H1 (cell line): Measurements from ENCODE around the gene DMPK. TPM values are rescaled to one million over a fixed set of nuclear protein-coding genes. Genes with fewer than 3 reads are reported as not detected.

Experiments used
- CTCF ChIA-PET: fragments of 300-600 bp; sonication (Branson Sonifier 250); formaldehyde crosslinking; loops from one replicate; lab custom pipeline; 2021; ENCODE audit not compliant: partially characterized antibody; lab: Charles Lee
- POLR2A ChIA-PET: fragments of 300-600 bp; sonication (Branson Sonifier 250); formaldehyde crosslinking; loops from one replicate; lab custom pipeline; 2021; ENCODE audit warnings: inconsistent platforms; ENCODE audit not compliant: partially characterized antibody; lab: Charles Lee
- DNase-seq, 2 experiments: peaks; one replicate each; pipeline versions ENCODE4 v3.0.0 to v3.0.0-alpha.2; 2010 to 2022; ENCODE audit warnings: low spot score in 2 of 2, low read depth in 1 of 2, mixed read lengths in 1 of 2
- FAIRE-seq: peaks from 2 replicates; lab custom pipeline; 2011; peaks lifted over from hg19 to GRCh38; lab: Jason Lieb, UNC
- H2AFZ ChIP-seq: 2 replicates; pipeline ENCODE4 v1.8.1; 2012; ENCODE audit warnings: low read length, inconsistent platforms
- H2AK5ac ChIP-seq: 2 replicates; pipeline ENCODE4 v1.6.1; 2013; ENCODE audit warnings: low read depth, low read length
- H2BK120ac ChIP-seq: replicated peaks from 2 replicates; pipeline ENCODE3; 2013; ENCODE audit warnings: low read depth, low read length, inconsistent platforms
- H2BK12ac ChIP-seq: 2 replicates; pipeline ENCODE4 v1.6.1; 2013; ENCODE audit warnings: low read depth, low read length
- H2BK15ac ChIP-seq: 2 replicates; pipeline ENCODE4 v1.6.1; 2013; ENCODE audit warnings: low read length
- H2BK20ac ChIP-seq: 2 replicates; pipeline ENCODE4 v1.6.1; 2013; ENCODE audit warnings: low read length
- H2BK5ac ChIP-seq: 2 replicates; pipeline ENCODE4 v1.6.1; 2013; ENCODE audit warnings: low read depth, low read length
- H3K14ac ChIP-seq: 2 replicates; pipeline ENCODE4 v1.6.1; 2013; ENCODE audit warnings: inconsistent platforms; ENCODE audit not compliant: insufficient read length
- H3K18ac ChIP-seq: 2 replicates; pipeline ENCODE4 v1.6.1; 2013; ENCODE audit warnings: low read length; ENCODE audit errors: extremely low read depth
- H3K23ac ChIP-seq: 2 replicates; pipeline ENCODE4 v1.6.1; 2013; ENCODE audit warnings: inconsistent platforms; ENCODE audit not compliant: insufficient read length
- H3K23me2 ChIP-seq: 2 replicates; pipeline ENCODE4 v1.6.1; 2013; ENCODE audit warnings: low read depth, low read length
- H3K27ac ChIP-seq: 2 replicates; pipeline ENCODE4 v1.6.1; 2011; ENCODE audit warnings: low read depth, low read length, inconsistent platforms
- H3K27me3 ChIP-seq, 4 experiments: replicated peaks in 1 of 4; 1 replicate in 1 of 4; 2 replicates in 3 of 4; pipeline versions ENCODE4 v1.6.1 to v1.8.1; 2011 to 2013; ENCODE audit warnings: low read length in 3 of 4, mild to moderate bottlenecking in 3 of 4, inconsistent platforms in 2 of 4, mixed read lengths in 2 of 4, moderate library complexity in 1 of 4; ENCODE audit not compliant: control insufficient read depth in 3 of 4, insufficient read depth in 3 of 4; ENCODE audit errors: extremely low read depth in 1 of 4
- H3K36me3 ChIP-seq, 4 experiments: 2 replicates each; pipeline versions ENCODE4 v1.6.1 to v1.8.1; 2011 to 2013; ENCODE audit warnings: mild to moderate bottlenecking in 4 of 4, low read length in 3 of 4, moderate library complexity in 2 of 4, control low read depth in 1 of 4, inconsistent platforms in 1 of 4; ENCODE audit not compliant: insufficient read depth in 4 of 4, control insufficient read depth in 2 of 4
- H3K4ac ChIP-seq: replicated peaks from 2 replicates; pipeline ENCODE3; 2013; ENCODE audit warnings: low read length, low read depth, mixed read lengths, inconsistent platforms; ENCODE audit not compliant: insufficient read length
- H3K4me1 ChIP-seq, 4 experiments: replicated peaks in 1 of 4; 1 replicate in 1 of 4; 2 replicates in 3 of 4; pipeline versions ENCODE4 v1.6.1 to v1.8.1; 2011 to 2013; ENCODE audit warnings: low read length in 3 of 4, inconsistent platforms in 2 of 4, mixed read lengths in 1 of 4; ENCODE audit not compliant: insufficient read depth in 4 of 4, control insufficient read depth in 3 of 4
- H3K4me2 ChIP-seq, 2 experiments: 2 replicates each; pipeline versions ENCODE4 v1.6.1 to v1.8.1; 2011 to 2013; ENCODE audit warnings: low read depth in 2 of 2, low read length in 2 of 2, control low read depth in 1 of 2, inconsistent platforms in 1 of 2, mild to moderate bottlenecking in 1 of 2; ENCODE audit not compliant: insufficient read depth in 1 of 2
- H3K4me3 ChIP-seq, 4 experiments: fragments of 200-600, 300-600 bp in 1 of 4; sonication (generic), shearing (Covaris generic), sonication (Bioruptor Twin) in 1 of 4; 2 replicates each; pipeline versions ENCODE4 v1.5.1 to v1.8.1; 2011 to 2016; ENCODE audit warnings: low read length in 4 of 4, low read depth in 3 of 4, control low read depth in 2 of 4, inconsistent platforms in 2 of 4, mild to moderate bottlenecking in 2 of 4, mixed read lengths in 1 of 4, moderate library complexity in 1 of 4; ENCODE audit not compliant: insufficient read depth in 2 of 4; ENCODE audit errors: extremely low read depth in 1 of 4
- H3K56ac ChIP-seq: replicated peaks from 2 replicates; pipeline ENCODE3; 2013; ENCODE audit warnings: low read depth, mild to moderate bottlenecking, mixed read lengths, low read length, inconsistent platforms; ENCODE audit not compliant: insufficient read length
- H3K79me1 ChIP-seq: 2 replicates; pipeline ENCODE4 v1.6.1; 2013; ENCODE audit warnings: low read depth, low read length, control low read depth
- H3K79me2 ChIP-seq, 2 experiments: 2 replicates each; pipeline versions ENCODE4 v1.6.1 to v1.8.1; 2012 to 2013; ENCODE audit warnings: low read length in 2 of 2, mild to moderate bottlenecking in 2 of 2, inconsistent platforms in 1 of 2; ENCODE audit not compliant: insufficient read depth in 2 of 2, control insufficient read depth in 1 of 2
- H3K9ac ChIP-seq, 4 experiments: replicated peaks in 1 of 4; 1 replicate in 1 of 4; 2 replicates in 3 of 4; pipeline versions ENCODE4 v1.6.1 to v1.8.1; 2011 to 2013; ENCODE audit warnings: low read depth in 3 of 4, low read length in 3 of 4, control low read depth in 2 of 4, mild to moderate bottlenecking in 2 of 4, moderate library complexity in 2 of 4, inconsistent platforms in 1 of 4; ENCODE audit errors: extremely low read depth in 1 of 4
- H3K9me3 ChIP-seq, 2 experiments: 2 replicates each; pipeline versions ENCODE4 v1.6.1 to v1.8.1; 2012 to 2013; ENCODE audit warnings: mild to moderate bottlenecking in 2 of 2, moderate library complexity in 2 of 2, control low read depth in 1 of 2, inconsistent platforms in 1 of 2, low read depth in 1 of 2, low read length in 1 of 2, mixed read lengths in 1 of 2; ENCODE audit not compliant: insufficient read depth in 2 of 2
- H4K20me1 ChIP-seq, 2 experiments: replicated peaks in 1 of 2; 2 replicates each; pipeline versions ENCODE3 to v1.8.1; 2011 to 2013; ENCODE audit warnings: inconsistent platforms in 2 of 2, low read length in 2 of 2, mild to moderate bottlenecking in 1 of 2; ENCODE audit not compliant: insufficient read depth in 2 of 2, control insufficient read depth in 1 of 2
- H4K5ac ChIP-seq: 2 replicates; pipeline ENCODE4 v1.6.1; 2013; ENCODE audit warnings: low read length, low read depth, mixed read lengths, inconsistent platforms; ENCODE audit not compliant: insufficient read length
- H4K8ac ChIP-seq: 2 replicates; pipeline ENCODE4 v1.8.0; 2013; ENCODE audit warnings: mild to moderate bottlenecking, moderate library complexity, low read length, inconsistent platforms; ENCODE audit not compliant: insufficient read depth; ENCODE audit errors: extremely low read depth
- H4K91ac ChIP-seq: replicated peaks from 2 replicates; pipeline ENCODE3; 2013; ENCODE audit warnings: low read length, mixed read lengths, inconsistent platforms; ENCODE audit not compliant: insufficient read length
- CBX5 ChIP-seq: fragments of 300-800, 300-1000 bp; sonication (generic); IDR thresholded peaks from 2 replicates; pipeline ENCODE4 v1.7.1; 2016; ENCODE audit warnings: antibody characterized with exemption, low read length, low read depth
- GTF2F1 ChIP-seq: IDR thresholded peaks from 2 replicates; pipeline ENCODE4 v1.6.1; 2012; ENCODE audit warnings: low read depth, low read length, improper control_type of control experiment, borderline replicate concordance
- KDM4A ChIP-seq: IDR thresholded peaks from one replicate; pipeline ENCODE4 v1.7.1; 2012; ENCODE audit warnings: low read depth, mild to moderate bottlenecking, moderate library complexity, low read length, inconsistent platforms; ENCODE audit not compliant: severe bottlenecking
- MAX ChIP-seq: IDR thresholded peaks from 2 replicates; pipeline ENCODE4 v1.6.1; 2012; ENCODE audit warnings: inconsistent platforms
- POLR2AphosphoS5 ChIP-seq: IDR thresholded peaks from 2 replicates; pipeline ENCODE4 v1.6.1; 2011; ENCODE audit warnings: low read depth, low read length
- RFX5 ChIP-seq: IDR thresholded peaks from 2 replicates; pipeline ENCODE4 v1.6.1; 2011; ENCODE audit warnings: low read depth, low read length, improper control_type of control experiment, borderline replicate concordance
- RNF2 ChIP-seq: fragments of 200-900, 300-1000 bp; sonication (generic); IDR thresholded peaks from 2 replicates; pipeline ENCODE4 v1.7.1; 2016; ENCODE audit warnings: borderline replicate concordance, low read depth, mild to moderate bottlenecking, antibody characterized with exemption, low read length; ENCODE audit not compliant: poor library complexity, severe bottlenecking; ENCODE audit errors: missing control alignments
- WGBS, 2 experiments: shearing (Covaris generic) in 1 of 2; methylation state at CpG; one replicate each; pipeline versions ENCODE4 v1.1.6 to v1.1.7; 2013 to 2015; ENCODE audit warnings: low lambda C conversion rate in 2 of 2, mixed read lengths in 2 of 2, inconsistent platforms in 1 of 2, low coverage in 1 of 2, missing lambda C conversion rate in 1 of 2; ENCODE audit not compliant: insufficient replicate concordance in 2 of 2, insufficient coverage in 1 of 2, insufficient read length in 1 of 2; ENCODE audit errors: extremely low coverage in 1 of 2, missing lambda C conversion rate in 1 of 2; 5-methylcytosine and 5-hydroxymethylcytosine counted together
- polyA plus RNA-seq, 7 experiments: library from polyadenylated mRNA; depleted of rRNA in 3 of 7; stranded (reverse) in 5 of 7; unstranded in 2 of 7; fragments of >200 nt in 5 of 7; fragments of 200-250 nt in 2 of 7; gene quantifications; 1 replicate in 5 of 7; 2 replicates in 1 of 7; 4 replicates in 1 of 7; pipeline versions ENCODE4 v1.2.1 to v1.2.3, GENCODE V29; 2011 to 2013; ENCODE audit warnings: missing spikeins in 2 of 7, mixed read lengths in 2 of 7
- total RNA-seq: library from RNA; stranded (reverse); fragmentation: NEBNext Ultra II Directional; extraction: Animal tissue kit (Norgen Biotek cat#: 25700); gene quantifications from 2 replicates; pipeline ENCODE4 v1.2.1, GENCODE V29; 2021

Gene DMPK
- total and polyA plus RNA-seq, 2 of the 8 experiments (the other 6 are each of a cell fraction or from before 2014, with no cell fraction given), result 13.7 to 27.4 TPM

- H3K79me2 ChIP-seq, result no peaks in the 10 kb centered on the region
- H3K4me1 ChIP-seq, result peaks cover 0 to 6% (median 0%) of the 10 kb centered on the region in 4 experiments; a peak in 1 of 7 replicates
- ChIA-PET CTCF (interaction anchor here (0.6 to 3.0 kb wide), 13 partner anchors 9 to 1239 kb away, joined by 3 to 16 read pairs (median 5); partner anchors contain the start of gene DMWD), POLR2A (interaction anchor here (0.5 to 12.9 kb wide), 6 partner anchors 9 to 521 kb away, joined by 3 to 153 read pairs (median 4); partner anchors contain the start of gene SIX5)
- H2BK5ac ChIP-seq, result no peak overlapping the region
- no peaks in the 10 kb centered on the region for H3K9me3 ChIP-seq
- no peak overlapping the region for H3K18ac ChIP-seq
- no peak overlapping the region for H3K23ac ChIP-seq
- H2AFZ ChIP-seq, result no peak overlapping the region
- H3K4ac ChIP-seq, result no peak overlapping the region
- H4K5ac ChIP-seq, result no peak overlapping the region
- H3K4me2 ChIP-seq, result no peak overlapping the region
- H3K79me1 ChIP-seq, result no peaks in the 10 kb centered on the region
- FAIRE-seq (no peak), DNase-seq (no peak)
- H3K9ac ChIP-seq, result no peak overlapping the region
- 95% methylated on average over 11 of the region's 12 CpGs; no CpG with 5 or more reads in 1 of the 2 experiments for WGBS, 2 experiments
- no peaks in the 10 kb centered on the region for H3K36me3 ChIP-seq
- H3K14ac ChIP-seq, result no peak overlapping the region
- TF ChIP-seq MAX, result no peak
- no peak for TF ChIP-seq GTF2F1
- TF ChIP-seq RFX5, result no peak
- TF ChIP-seq KDM4A, result no peak
- TF ChIP-seq RNF2, result no peak
- no peak for TF ChIP-seq POLR2AphosphoS5
- TF ChIP-seq CBX5, result no peak
- no peak overlapping the region for H4K91ac ChIP-seq
- no peak overlapping the region for H2BK15ac ChIP-seq
- H2AK5ac ChIP-seq, result no peak overlapping the region
- H3K23me2 ChIP-seq, result peaks cover 2% of the 10 kb centered on the region; the same call in 1 of the 2 replicates
- no peak overlapping the region for H3K56ac ChIP-seq
- H3K4me3 ChIP-seq, result no peak overlapping the region
- H2BK20ac ChIP-seq, result no peak overlapping the region
- no peaks in the 10 kb centered on the region for H3K27me3 ChIP-seq
- no peak overlapping the region for H3K27ac ChIP-seq
- H2BK12ac ChIP-seq, result no peak overlapping the region
- no peak overlapping the region for H4K8ac ChIP-seq
- no peak overlapping the region for H2BK120ac ChIP-seq
- no peaks in the 10 kb centered on the region for H4K20me1 ChIP-seq
These were observed 29.7 kb downstream of the DMPK start for GRCh38 chr19:45752639-45753038.
